ENCODE results near the gene CNGA3.

The CNGA3 gene

DNA sequence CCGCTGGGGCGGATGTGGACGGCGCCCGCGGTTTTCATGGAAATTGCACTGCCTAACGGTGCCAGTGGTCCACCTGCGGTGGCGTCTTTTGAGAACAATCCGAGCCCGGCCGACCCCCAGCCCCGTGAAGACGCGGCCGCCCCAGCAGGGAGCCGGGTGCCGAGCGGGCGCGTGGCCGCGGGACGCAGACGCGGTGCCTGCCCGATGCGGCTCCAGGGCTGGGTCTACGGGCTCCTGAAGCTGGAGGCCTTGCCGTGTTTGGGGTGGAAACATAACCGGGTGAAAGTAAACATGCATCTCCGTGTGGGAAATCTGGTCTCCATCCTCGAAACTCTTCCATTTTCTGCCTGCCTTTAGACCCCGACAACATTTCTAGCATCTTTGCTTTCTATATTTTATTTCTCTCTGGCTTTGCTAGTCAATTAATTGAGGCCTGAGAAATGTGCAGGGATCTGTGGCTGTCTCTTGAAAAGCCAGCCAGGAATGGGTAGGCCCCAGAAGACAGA, 99.0 kb downstream of the CNGA3 start:
- no peak for DNase-seq

- DNase-seq, result no peak
Measured at GRCh38 chr2:98445683-98446581, 99.7 kb downstream of the CNGA3 start.

DNA sequence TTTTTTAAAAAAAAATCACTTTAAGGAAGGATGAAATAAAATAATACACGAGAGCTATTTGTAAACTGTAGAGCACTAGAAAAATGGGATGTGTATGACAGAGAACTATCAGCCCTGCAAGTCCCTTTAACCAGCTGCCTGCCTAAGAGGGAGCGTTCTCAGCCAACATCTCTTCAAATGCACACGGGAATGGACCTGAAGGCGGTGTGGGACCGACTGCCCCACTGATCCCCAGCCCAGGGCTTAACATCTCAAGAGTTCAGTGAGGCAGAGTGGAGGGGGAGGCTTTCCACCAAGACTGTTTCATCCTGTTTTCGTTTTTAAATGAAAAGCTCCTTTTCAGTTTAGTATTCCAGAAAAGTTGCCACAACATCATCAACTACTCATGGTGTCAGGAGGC, 100.6 kb downstream of the CNGA3 start:
- no peak for DNase-seq

All from effector CD8-positive, alpha-beta T cell (primary cell).